HepG2 (cell line): Measurements from ENCODE around the gene DENND11. TPM values are rescaled to one million over a fixed set of nuclear protein-coding genes. Genes with fewer than 3 reads are reported as not detected.

Experiments
- ATAC-seq: fragments of 200-7000 bp; cut with Tn5 transposase; 3 replicates; pipeline ENCODE4 v1.9.1; 2020; ENCODE audit warnings: mild to moderate bottlenecking, moderate library complexity
- BruUV-seq: library from RNA; stranded (reverse); fragments of 400-500 nt; replicated peaks from 2 replicates; lab custom pipeline; 2021; lab: Mats Ljungman, UMichigan
- CTCF ChIA-PET: fragments of 300-600 bp; formaldehyde crosslinking; extraction: SDS; loops from one replicate; lab custom pipeline; 2021; ENCODE audit warnings: low total read pairs, inconsistent platforms, low intra/inter-chr PET ratio; lab: Yijun Ruan, JAX
- POLR2A ChIA-PET: fragments of 350-600 bp; sonication (Branson Sonifier 250); formaldehyde crosslinking; loops from one replicate; lab custom pipeline; 2020; ENCODE audit warnings: antibody characterized with exemption, inconsistent platforms; lab: Yijun Ruan, JAX
- DNase-seq: peaks from one replicate; pipeline ENCODE4 v3.0.0-alpha.2; 2015; ENCODE audit warnings: low spot score
- FAIRE-seq: peaks from 3 replicates; lab custom pipeline; 2011; peaks lifted over from hg19 to GRCh38; lab: Jason Lieb, UNC
- H2AFZ ChIP-seq: one replicate; pipeline ENCODE4 v1.6.1; 2011; ENCODE audit warnings: low read length, inconsistent platforms
- H3K27ac ChIP-seq: fragments of 300-600 bp; 3 replicates; pipeline ENCODE4 v1.8.0; 2011; ENCODE audit warnings: mixed run types, mild to moderate bottlenecking, mixed read lengths, low read length, inconsistent platforms; ENCODE audit not compliant: insufficient read depth; ENCODE audit errors: extremely low read length
- H3K27me3 ChIP-seq, 2 experiments: fragments of 200-600 bp in 1 of 2; 2 replicates in 1 of 2; 3 replicates in 1 of 2; pipeline versions ENCODE4 v1.6.0 to v1.8.0; 2011; ENCODE audit warnings: low read length in 2 of 2, mild to moderate bottlenecking in 2 of 2, moderate library complexity in 2 of 2, inconsistent platforms in 1 of 2; ENCODE audit not compliant: insufficient read depth in 2 of 2, control insufficient read depth in 1 of 2
- H3K36me3 ChIP-seq, 2 experiments: fragments of 200-600 bp in 1 of 2; replicated peaks in 1 of 2; 2 replicates in 1 of 2; 3 replicates in 1 of 2; pipeline versions ENCODE4 v1.5.1 to v1.8.0; 2011; ENCODE audit warnings: low read length in 2 of 2, inconsistent platforms in 1 of 2; ENCODE audit not compliant: insufficient read depth in 2 of 2, control insufficient read depth in 1 of 2
- H3K4me1 ChIP-seq: 2 replicates; pipeline ENCODE4 v1.5.1; 2012; ENCODE audit warnings: low read length, inconsistent platforms; ENCODE audit not compliant: insufficient read depth
- H3K4me2 ChIP-seq: 2 replicates; pipeline ENCODE4 v1.6.0; 2011; ENCODE audit warnings: low read depth, low read length, inconsistent platforms
- H3K4me3 ChIP-seq, 3 experiments: fragments of 200-600 bp in 1 of 3; sonication (generic), shearing (Covaris generic) in 1 of 3; replicated peaks in 1 of 3; 2 replicates each; pipeline ENCODE4 v1.5.1; 2011 to 2016; ENCODE audit warnings: low read length in 3 of 3, inconsistent platforms in 2 of 3, low read depth in 2 of 3, mild to moderate bottlenecking in 2 of 3, control low read depth in 1 of 3, mixed read lengths in 1 of 3; ENCODE audit not compliant: insufficient read depth in 1 of 3
- H3K79me2 ChIP-seq: one replicate; pipeline ENCODE4 v1.6.1; 2011; ENCODE audit warnings: low read length, inconsistent platforms; ENCODE audit not compliant: insufficient read depth
- H3K9ac ChIP-seq: 2 replicates; pipeline ENCODE4 v1.6.0; 2011; ENCODE audit warnings: mild to moderate bottlenecking, low read depth, low read length, inconsistent platforms; ENCODE audit not compliant: insufficient read depth
- H3K9me3 ChIP-seq: 2 replicates; pipeline ENCODE4 v1.5.1; 2012; ENCODE audit warnings: mild to moderate bottlenecking, low read length
- H4K20me1 ChIP-seq: 2 replicates; pipeline ENCODE4 v1.6.0; 2011; ENCODE audit warnings: inconsistent platforms, mild to moderate bottlenecking, low read length, moderate library complexity; ENCODE audit not compliant: insufficient read depth
- CENPX ChIP-seq: sonication (generic); formaldehyde crosslinking; IDR thresholded peaks from 2 replicates; pipeline ENCODE4 v1.9.0; 2021; ENCODE audit warnings: mild to moderate bottlenecking, missing genetic modification reagents, moderate library complexity
- ELF4 ChIP-seq: sonication (generic); formaldehyde crosslinking; IDR thresholded peaks from 2 replicates; pipeline ENCODE4 v1.5.0; 2020; ENCODE audit warnings: missing genetic modification reagents, mild to moderate bottlenecking, moderate library complexity, borderline replicate concordance
- GATAD1 ChIP-seq: IDR thresholded peaks from 2 replicates; pipeline ENCODE4 v1.6.1; 2016; ENCODE audit warnings: missing genetic modification reagents, missing compliant biosample characterization
- GTF2F1 ChIP-seq: fragments of 150-350 bp; IDR thresholded peaks from 2 replicates; pipeline ENCODE4 v1.6.1; 2014; ENCODE audit warnings: low read length
- GZF1 ChIP-seq: sonication (generic); formaldehyde crosslinking; IDR thresholded peaks from 2 replicates; pipeline ENCODE4 v1.5.1; 2020; ENCODE audit warnings: mild to moderate bottlenecking, missing genetic modification reagents
- HMG20A ChIP-seq: IDR thresholded peaks from 2 replicates; pipeline ENCODE4 v1.6.1; 2016; ENCODE audit warnings: borderline replicate concordance
- HMGA1 ChIP-seq: sonication (generic); formaldehyde crosslinking; conservative IDR thresholded peaks from 2 replicates; pipeline ENCODE4 v1.4.0; 2020; ENCODE audit warnings: missing genetic modification reagents
- JUNB ChIP-seq: sonication (generic); formaldehyde crosslinking; IDR thresholded peaks from 2 replicates; pipeline ENCODE4 v1.8.0; 2022; ENCODE audit warnings: missing genetic modification reagents, mild to moderate bottlenecking, borderline replicate concordance
- MAF1 ChIP-seq: sonication (generic); formaldehyde crosslinking; IDR thresholded peaks from 2 replicates; pipeline ENCODE4 v1.5.0; 2020; ENCODE audit warnings: missing genetic modification reagents, borderline replicate concordance
- TEAD2 ChIP-seq: sonication (generic); formaldehyde crosslinking; IDR thresholded peaks from 2 replicates; pipeline ENCODE4 v1.9.0; 2021; ENCODE audit warnings: missing genetic modification reagents
- TOPORS ChIP-seq: sonication (generic); formaldehyde crosslinking; IDR thresholded peaks from 2 replicates; pipeline ENCODE4 v1.8.0; 2023; ENCODE audit warnings: mild to moderate bottlenecking, missing genetic modification reagents
- U2AF2 ChIP-seq: fragments of 200-400 bp; formaldehyde crosslinking; IDR thresholded peaks from 2 replicates; pipeline ENCODE4 v1.6.1; 2017; ENCODE audit warnings: low read depth, mild to moderate bottlenecking, low read length
- ZNF550 ChIP-seq: sonication (generic); formaldehyde crosslinking; IDR thresholded peaks from 2 replicates; pipeline ENCODE4 v1.4.0; 2020; ENCODE audit warnings: mild to moderate bottlenecking, missing genetic modification reagents, borderline replicate concordance
- ZNF557 ChIP-seq: sonication (generic); formaldehyde crosslinking; IDR thresholded peaks from 2 replicates; pipeline ENCODE4 v1.4.0; 2020; ENCODE audit warnings: missing genetic modification reagents
- ZNF850 ChIP-seq: sonication (generic); formaldehyde crosslinking; conservative IDR thresholded peaks from 2 replicates; pipeline ENCODE4 v1.9.0; 2021; ENCODE audit warnings: mild to moderate bottlenecking, missing genetic modification reagents
- WGBS: methylation state at CpG from one replicate; pipeline ENCODE4 v1.1.6; 2017; ENCODE audit warnings: low lambda C conversion rate; 5-methylcytosine and 5-hydroxymethylcytosine counted together
- in situ Hi-C: cut with HindIII; loops from 2 replicates; pipeline ENCODE4 v1.10.0; 2017; ENCODE audit warnings: low pct_unique_long_range_greater_than_20kb; ENCODE audit not compliant: extremely low pct_ligation_motif_present
- intact Hi-C: fragments of 100-400 bp; cut with micrococcal nuclease; formaldehyde crosslinking; loops from one replicate; pipeline ENCODE4 v1.10.0; 2022; ENCODE audit not compliant: unreplicated experiment
- polyA plus RNA-seq, 8 experiments: library from polyadenylated mRNA; depleted of rRNA in 3 of 8; stranded (reverse) in 7 of 8; unstranded in 1 of 8; fragments of >200 nt; fragmentation: Illumina TruSeq in 4 of 8; extraction: Trizol in 4 of 8; gene quantifications; 2 replicates each; pipeline versions ENCODE4 v1.2.1 to v1.2.3, GENCODE V29; 2011 to 2016; ENCODE audit warnings: low read depth in 4 of 8, missing spikeins in 1 of 8, mixed read lengths in 1 of 8; ENCODE audit not compliant: insufficient read depth in 1 of 8
- total RNA-seq, 5 experiments: library from RNA; depleted of rRNA; stranded (reverse); fragments of >200 nt; fragmentation: Illumina TruSeq; extraction: Trizol; gene quantifications; 2 replicates each; pipeline ENCODE4 v1.2.3, GENCODE V29; 2016; ENCODE audit warnings: low read depth in 1 of 5
- TF ChIP-seq, protein P1 (sequence below): sonication (generic); formaldehyde crosslinking; IDR thresholded peaks from 2 replicates; pipeline ENCODE4 v1.9.0; 2021; ENCODE audit warnings: missing genetic modification reagents, borderline replicate concordance
- TF ChIP-seq, protein P2 (sequence below): sonication (generic); formaldehyde crosslinking; IDR thresholded peaks from 2 replicates; pipeline ENCODE4 v1.4.0; 2020; ENCODE audit warnings: mild to moderate bottlenecking, missing genetic modification reagents
- TF ChIP-seq, protein P3 (sequence below): IDR thresholded peaks from 2 replicates; pipeline ENCODE4 v1.6.1; 2012; ENCODE audit warnings: low read depth, low read length, improper control_type of control experiment

The DENND11 gene
- total and polyA plus RNA-seq, 2 of the 13 experiments (the other 11 are each of a cell fraction or from before 2014, with no cell fraction given): 7.1 to 10.5 TPM

DNA sequence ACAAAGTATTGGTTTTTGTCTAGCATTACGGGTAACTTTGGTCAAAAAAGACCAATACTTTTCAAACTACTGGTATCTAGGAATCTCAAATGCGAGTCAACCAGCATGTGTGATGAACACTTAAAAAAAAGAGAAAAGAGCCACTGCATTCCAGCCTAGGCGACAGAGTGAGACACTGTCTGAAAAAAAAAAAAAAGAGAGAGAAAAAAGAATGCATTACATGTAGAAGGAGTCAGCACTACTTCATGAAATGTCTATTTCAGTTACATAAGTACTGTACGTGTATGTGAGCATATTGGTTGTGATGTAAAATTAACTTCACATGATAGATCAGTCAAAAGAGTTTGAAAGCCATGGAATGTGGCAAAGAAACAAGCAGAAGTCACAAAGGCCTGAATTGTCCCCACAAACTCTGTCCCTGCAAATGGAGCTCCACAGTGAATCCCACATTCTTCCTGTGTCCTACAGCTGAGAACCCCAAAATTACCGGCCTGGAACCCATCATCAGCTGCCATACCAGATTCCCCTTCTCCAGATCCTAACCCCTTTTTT lies 1.6 kb downstream of the DENND11 start:
- H2AFZ ChIP-seq: no peak overlapping the region
- ChIA-PET CTCF (no interaction called here), POLR2A (interaction anchor here (1.9 to 2.9 kb wide), 2 partner anchors 11 to 37 kb away, joined by 4 to 17 read pairs; partner anchors contain the start of gene SSBP1)
- peaks cover 61% of the 10 kb centered on the region for H3K4me1 ChIP-seq
- no peaks in the 10 kb centered on the region for H3K36me3 ChIP-seq
- H3K79me2 ChIP-seq: no peaks in the 10 kb centered on the region
- TF ChIP-seq HMGA1 (CRISPR knock-in tag) (no peak), HMG20A (CRISPR knock-in tag) (no peak), ZNF550 (CRISPR knock-in tag) (no peak), GZF1 (CRISPR knock-in tag) (no peak), MAF1 (CRISPR knock-in tag) (no peak), GATAD1 (CRISPR knock-in tag) (no peak), TOPORS (CRISPR knock-in tag) (no peak), ZNF850 (CRISPR knock-in tag) (no peak), TEAD2 (no peak), ELF4 (CRISPR knock-in tag) (no peak), ZNF557 (no peak), U2AF2 (no peak), JUNB (CRISPR knock-in tag) (no peak), CENPX (CRISPR knock-in tag) (no peak), GTF2F1 (no peak)
- TF ChIP-seq, protein P1, sequence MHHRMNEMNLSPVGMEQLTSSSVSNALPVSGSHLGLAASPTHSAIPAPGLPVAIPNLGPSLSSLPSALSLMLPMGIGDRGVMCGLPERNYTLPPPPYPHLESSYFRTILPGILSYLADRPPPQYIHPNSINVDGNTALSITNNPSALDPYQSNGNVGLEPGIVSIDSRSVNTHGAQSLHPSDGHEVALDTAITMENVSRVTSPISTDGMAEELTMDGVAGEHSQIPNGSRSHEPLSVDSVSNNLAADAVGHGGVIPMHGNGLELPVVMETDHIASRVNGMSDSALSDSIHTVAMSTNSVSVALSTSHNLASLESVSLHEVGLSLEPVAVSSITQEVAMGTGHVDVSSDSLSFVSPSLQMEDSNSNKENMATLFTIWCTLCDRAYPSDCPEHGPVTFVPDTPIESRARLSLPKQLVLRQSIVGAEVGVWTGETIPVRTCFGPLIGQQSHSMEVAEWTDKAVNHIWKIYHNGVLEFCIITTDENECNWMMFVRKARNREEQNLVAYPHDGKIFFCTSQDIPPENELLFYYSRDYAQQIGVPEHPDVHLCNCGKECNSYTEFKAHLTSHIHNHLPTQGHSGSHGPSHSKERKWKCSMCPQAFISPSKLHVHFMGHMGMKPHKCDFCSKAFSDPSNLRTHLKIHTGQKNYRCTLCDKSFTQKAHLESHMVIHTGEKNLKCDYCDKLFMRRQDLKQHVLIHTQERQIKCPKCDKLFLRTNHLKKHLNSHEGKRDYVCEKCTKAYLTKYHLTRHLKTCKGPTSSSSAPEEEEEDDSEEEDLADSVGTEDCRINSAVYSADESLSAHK (CRISPR knock-in tag): no peak
- TF ChIP-seq, protein P2, sequence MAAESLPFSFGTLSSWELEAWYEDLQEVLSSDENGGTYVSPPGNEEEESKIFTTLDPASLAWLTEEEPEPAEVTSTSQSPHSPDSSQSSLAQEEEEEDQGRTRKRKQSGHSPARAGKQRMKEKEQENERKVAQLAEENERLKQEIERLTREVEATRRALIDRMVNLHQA (CRISPR knock-in tag): no peak
- TF ChIP-seq, protein P3, sequence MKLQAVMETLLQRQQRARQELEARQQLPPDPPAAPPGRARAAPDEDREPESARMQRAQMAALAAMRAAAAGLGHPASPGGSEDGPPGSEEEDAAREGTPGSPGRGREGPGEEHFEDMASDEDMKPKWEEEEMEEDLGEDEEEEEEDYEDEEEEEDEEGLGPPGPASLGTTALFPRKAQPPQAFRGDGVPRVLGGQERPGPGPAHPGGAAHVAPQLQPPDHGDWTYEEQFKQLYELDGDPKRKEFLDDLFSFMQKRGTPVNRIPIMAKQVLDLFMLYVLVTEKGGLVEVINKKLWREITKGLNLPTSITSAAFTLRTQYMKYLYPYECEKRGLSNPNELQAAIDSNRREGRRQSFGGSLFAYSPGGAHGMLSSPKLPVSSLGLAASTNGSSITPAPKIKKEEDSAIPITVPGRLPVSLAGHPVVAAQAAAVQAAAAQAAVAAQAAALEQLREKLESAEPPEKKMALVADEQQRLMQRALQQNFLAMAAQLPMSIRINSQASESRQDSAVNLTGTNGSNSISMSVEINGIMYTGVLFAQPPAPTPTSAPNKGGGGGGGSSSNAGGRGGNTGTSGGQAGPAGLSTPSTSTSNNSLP: no peak
- no peak overlapping the region for H3K9ac ChIP-seq
- DNase-seq (no peak), ATAC-seq (no peak), FAIRE-seq (no peak)
- intact Hi-C loops: no loop called here
- 0 out of 2 replicates have a peak, but pooled peaks cover 2% of the 10 kb centered on the region for H4K20me1 ChIP-seq
- in situ Hi-C loops: no loop called here
- H3K27me3 ChIP-seq: peaks cover 0 to 17% of the 10 kb centered on the region in 2 experiments; a peak in 3 of 5 replicates
- peak overlapping the region; percentile 78 for H3K4me2 ChIP-seq
- no peaks in the 10 kb centered on the region for H3K9me3 ChIP-seq
- WGBS: 87% methylated on average over 5 of the region's 5 CpGs
- BruUV-seq: no TSS peak
- no peak overlapping the region for H3K27ac ChIP-seq
- H3K4me3 ChIP-seq: no peak overlapping the region; a peak in 1 of 6 replicates
